Thoracic aorta (tissue), 2 donors: ENCODE results near the gene ECHDC3. TPM values are rescaled to one million over a fixed set of nuclear protein-coding genes. Genes with fewer than 3 reads are reported as not detected.
A peak's percentile ranks its signal among the peaks of the same experiment; 100 is the strongest.

ENCODE experiments used
- ATAC-seq: fragments of 150-250 bp; one replicate; pipeline ENCODE4 v1.8.0; 2017; ENCODE audit warnings: low read depth; ENCODE audit not compliant: insufficient number of reproducible peaks, low FRiP score
- DNase-seq: peaks from one replicate; pipeline ENCODE4 v3.0.0-alpha.2; 2020; ENCODE audit warnings: low spot score
- H3K27ac ChIP-seq, 2 donors: fragments of 200-600 bp; sonication (generic); 1 replicate in 1 of 2; 2 replicates in 1 of 2; pipeline ENCODE4 v1.5.1; 2016; ENCODE audit warnings: mild to moderate bottlenecking in 2 of 2, moderate library complexity in 2 of 2
- H3K27me3 ChIP-seq: fragments of 200-600 bp; sonication (generic); replicated peaks from 2 replicates; pipeline ENCODE4 v1.6.0; 2016; ENCODE audit warnings: mild to moderate bottlenecking; ENCODE audit not compliant: insufficient read depth
- H3K36me3 ChIP-seq: fragments of 200-600 bp; sonication (generic); one replicate; pipeline ENCODE4 v1.5.1; 2016
- H3K4me1 ChIP-seq, 2 donors: fragments of 200-600 bp; sonication (generic); 1 replicate in 1 of 2; 2 replicates in 1 of 2; pipeline versions ENCODE4 v1.5.1 to v1.6.0; 2016; ENCODE audit warnings: low read depth in 2 of 2, mild to moderate bottlenecking in 1 of 2; ENCODE audit not compliant: control insufficient read depth in 1 of 2
- H3K4me3 ChIP-seq: fragments of 200-600 bp; sonication (generic); 2 replicates; pipeline ENCODE4 v1.5.1; 2016; ENCODE audit warnings: mild to moderate bottlenecking
- H3K9me3 ChIP-seq: fragments of 200-600 bp; sonication (generic); 2 replicates; pipeline ENCODE4 v1.5.1; 2016
- CTCF ChIP-seq: fragments of 200-600 bp; sonication (generic); IDR thresholded peaks from one replicate; pipeline ENCODE4 v1.5.1; 2019; ENCODE audit warnings: antibody characterized with exemption
- total RNA-seq, 2 donors: library from RNA; depleted of rRNA; stranded (reverse); fragments of >200 nt; gene quantifications; one replicate each; pipeline versions ENCODE4 v1.1.0 to v1.2.3, GENCODE V29; 2016

ECHDC3 gene
- 10 to 100 TPM; 12.2 to 21.2 TPM for total RNA-seq

GRCh38 chr10:11742009-11742778, at the start of gene ECHDC3:
ECHDC3 (plus strand) TSS chr10:11742382; CDS start chr10:11742577, 195 bp downstream.
- ATAC-seq (no peak), DNase-seq (no peak)
- Histone ChIP-seq H3K4me3 (peak within 1 kb of the TSS; percentile 71), H3K27ac (peak within 1 kb of the TSS in 1 of 2 donors; percentile 34), H3K4me1 (peaks cover 0 to 21% of the 10 kb centered on the region in 2 donors), H3K36me3 (no peaks in the 10 kb centered on the region), H3K27me3 (no peaks in the 10 kb centered on the region), H3K9me3 (no peaks in the 10 kb centered on the region)
- TF ChIP-seq CTCF, result no peak

GRCh38 chr10:11693376-11693775, 48.8 kb upstream of the ECHDC3 start:
- ATAC-seq (no peak), DNase-seq (no peak)
- Histone ChIP-seq H3K9me3 (no peaks in the 10 kb centered on the region), H3K36me3 (no peaks in the 10 kb centered on the region), H3K4me3 (no peak overlapping the region), H3K27ac (no peak overlapping the region), H3K27me3 (no peaks in the 10 kb centered on the region), H3K4me1 (peaks cover 0 to 13% of the 10 kb centered on the region in 2 donors)
- TF ChIP-seq CTCF, result no peak

- Histone ChIP-seq H3K27me3 (no peaks in the 10 kb centered on the region), H3K36me3 (no peaks in the 10 kb centered on the region), H3K9me3 (no peaks in the 10 kb centered on the region), H3K4me3 (no peak overlapping the region), H3K4me1 (peaks cover 0 to 11% of the 10 kb centered on the region in 2 donors), H3K27ac (no peak overlapping the region)
- TF ChIP-seq CTCF, result no peak
- ATAC-seq (no peak), DNase-seq (no peak)
These were observed 46.4 kb upstream of the ECHDC3 start for GRCh38 chr10:11695779-11696178.

- DNase-seq (no peak), ATAC-seq (no peak)
- H3K9me3 ChIP-seq, result no peaks in the 10 kb centered on the region
- no peak overlapping the region for H3K27ac ChIP-seq
- H3K4me1 ChIP-seq, result no peaks in the 10 kb centered on the region
- H3K4me3 ChIP-seq, result no peak overlapping the region
- no peaks in the 10 kb centered on the region for H3K36me3 ChIP-seq
- no peaks in the 10 kb centered on the region for H3K27me3 ChIP-seq
- no peak for TF ChIP-seq CTCF
These were observed 44.3 kb upstream of the ECHDC3 start for GRCh38 chr10:11697718-11698527.
